Stimulated activated CD4-positive, alpha-beta T cell treated with anti-CD3 and anti-CD28 coated beads, Interleukin-1b, Interleukin-23, amount 100 ng/mL, for 24 hours (primary cell): ENCODE measurements around the gene PDPN.

Source experiments
- DNase-seq, 4 experiments: peaks; one replicate each; pipeline ENCODE4 v3.0.0-alpha.2; 2020; ENCODE audit warnings: low read depth in 4 of 4, low spot score in 1 of 4

Gene PDPN

DNA sequence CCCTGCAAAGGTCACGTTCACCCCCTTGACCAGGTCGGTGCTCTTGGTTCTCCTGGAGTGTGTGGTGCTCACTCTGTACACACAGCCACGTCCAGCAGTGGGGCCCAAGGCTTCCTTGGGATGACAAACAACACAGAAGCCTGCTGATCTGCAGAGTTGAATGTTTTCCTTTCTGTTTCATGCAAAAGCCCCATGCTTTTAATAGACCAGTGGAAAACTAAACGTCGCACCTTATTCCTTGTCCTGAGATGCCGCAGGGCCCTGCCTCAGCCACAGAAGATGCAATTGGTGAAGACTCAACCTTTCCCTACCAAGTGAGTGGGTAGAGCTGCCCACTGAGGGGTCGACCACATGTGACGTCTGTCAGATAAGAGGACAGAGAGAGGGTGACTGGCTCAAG is 5.8 kb upstream of the PDPN start:
- no peak for DNase-seq

GRCh38 chr1:13581446-13581845 is 2.2 kb upstream of the PDPN start:
- DNase-seq, result no peak

DNA sequence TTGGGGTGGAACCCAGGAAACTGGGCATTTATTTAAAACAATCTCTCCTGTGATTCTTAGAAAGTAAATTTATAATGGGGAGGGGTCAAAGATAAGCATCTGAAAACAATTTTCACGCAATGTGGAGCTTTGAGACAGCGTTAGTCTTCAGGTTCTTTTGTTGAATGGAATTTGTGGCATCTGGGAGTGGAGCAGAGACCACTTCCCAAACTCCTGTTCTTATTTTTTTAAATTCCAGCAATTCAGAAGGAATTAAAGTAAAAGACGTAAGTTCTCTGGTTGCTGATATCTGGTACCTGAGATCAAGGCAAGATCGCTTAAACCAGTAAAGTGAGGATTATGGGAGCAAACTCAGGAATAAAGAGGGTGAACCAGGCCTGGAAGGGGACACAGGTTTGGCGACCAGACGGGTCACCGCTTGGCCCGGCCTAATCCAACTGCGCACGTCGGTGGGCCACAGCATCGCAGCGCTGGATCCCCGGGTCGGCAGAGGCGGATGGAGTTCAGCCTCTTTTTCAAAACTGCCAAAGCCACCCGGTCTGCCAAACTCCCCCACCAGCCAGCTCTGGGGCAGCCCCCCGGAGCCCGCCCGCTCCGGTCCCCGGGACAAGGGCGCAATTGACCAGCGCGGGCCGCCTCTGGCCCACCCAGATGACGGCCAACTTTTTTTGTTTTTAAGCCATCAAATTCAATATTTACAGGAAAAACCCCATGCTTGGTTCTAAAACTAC is 754 bp upstream of the PDPN start:
- no peak for DNase-seq

- DNase-seq, result no peak
Observed at GRCh38 chr1:13583966-13584791, 547 bp downstream of the PDPN start.

- no peak for DNase-seq
Observed at GRCh38 chr1:13584876-13585611, 1.4 kb downstream of the PDPN start.

GRCh38 chr1:13585612-13585991 is 2.0 kb downstream of the PDPN start:
- no peak for DNase-seq

DNA sequence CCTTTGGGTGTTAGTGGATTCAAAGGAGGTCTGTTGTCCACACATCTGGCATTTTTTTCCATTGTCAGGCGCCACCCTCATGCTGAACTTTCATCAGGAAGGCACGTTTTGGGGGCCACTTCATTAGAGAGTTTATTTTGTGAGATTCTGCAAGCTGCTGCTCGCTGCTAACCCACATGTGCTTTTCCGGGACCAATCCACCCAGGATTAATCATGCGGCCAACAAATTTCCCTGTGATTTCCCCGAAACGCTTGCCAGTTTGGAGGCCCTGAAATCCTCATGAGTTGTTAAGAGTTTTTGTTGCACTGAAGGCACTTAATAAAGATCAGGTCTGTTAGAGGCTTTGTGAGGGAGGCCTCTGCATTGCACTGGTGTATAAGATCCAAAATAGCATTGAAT is 2.4 kb downstream of the PDPN start:
- DNase-seq, result no peak

GRCh38 chr1:13587256-13588030 is 3.8 kb downstream of the PDPN start:
- DNase-seq, result no peak

DNA sequence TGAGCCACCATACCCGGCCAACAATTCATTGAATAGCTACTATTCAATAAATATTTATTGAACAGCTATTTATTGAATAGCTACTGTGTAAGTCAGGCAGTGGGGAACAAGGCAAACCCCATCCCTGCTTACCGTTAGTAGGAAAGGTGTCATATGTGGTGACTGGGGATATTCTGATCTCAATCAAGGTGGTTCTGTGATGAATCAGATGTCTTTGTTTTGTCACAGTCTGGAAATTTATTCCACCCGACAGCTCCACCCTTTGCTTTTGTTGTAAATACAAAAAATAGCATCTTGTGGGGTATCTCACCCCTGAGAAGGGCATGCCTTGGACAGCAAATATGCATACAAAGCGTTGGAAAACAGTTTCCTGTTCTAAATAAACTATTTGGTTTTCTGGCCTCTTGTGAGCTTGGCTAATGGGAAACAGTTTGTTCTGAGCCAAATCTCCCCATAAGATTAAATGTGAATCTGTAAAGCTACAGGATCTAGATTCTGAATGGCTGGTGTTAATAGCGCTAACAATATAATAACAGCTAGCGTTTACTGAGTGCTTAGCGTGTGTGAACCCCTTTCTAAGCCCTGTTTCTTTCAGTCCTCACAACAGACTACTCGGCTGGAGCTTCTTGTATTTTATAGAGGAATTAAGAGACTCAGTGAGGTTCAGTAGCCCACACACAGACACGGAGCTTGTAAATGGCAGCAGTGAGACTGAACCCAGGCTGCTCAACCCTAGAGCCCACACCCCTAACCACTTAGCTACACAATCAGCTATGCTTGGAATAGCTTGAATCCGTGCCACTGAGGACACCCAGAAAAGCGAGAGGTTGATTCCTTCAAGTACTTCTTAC is 5.5 kb downstream of the PDPN start:
- DNase-seq, result no peak

- DNase-seq, result no peak
Observed at GRCh38 chr1:13590486-13590885, 6.9 kb downstream of the PDPN start.

GRCh38 chr1:13593511-13594131 is 10.0 kb downstream of the PDPN start:
- no peak for DNase-seq

- DNase-seq, result no peak
Observed at GRCh38 chr1:13595411-13595810, 11.8 kb downstream of the PDPN start.

DNA sequence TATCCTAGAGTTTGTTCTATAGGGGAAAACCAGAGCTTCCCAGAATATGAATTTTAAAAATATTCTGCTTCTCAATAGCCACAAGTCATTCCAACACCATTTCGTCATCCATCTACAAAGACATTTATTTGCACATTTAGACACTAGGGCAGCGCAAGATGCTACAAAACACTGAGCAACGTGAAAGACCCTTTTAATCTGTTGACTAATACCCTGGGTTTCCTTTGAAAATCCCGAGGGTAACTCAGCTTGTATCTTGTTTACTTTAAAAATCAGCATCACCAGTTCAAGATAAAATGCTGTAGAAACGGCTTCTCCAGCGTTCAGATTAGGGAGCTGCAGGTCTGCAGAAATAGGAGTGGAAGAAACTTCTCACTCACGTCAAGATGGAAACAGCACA is 13.5 kb downstream of the PDPN start:
- DNase-seq, result no peak

DNA sequence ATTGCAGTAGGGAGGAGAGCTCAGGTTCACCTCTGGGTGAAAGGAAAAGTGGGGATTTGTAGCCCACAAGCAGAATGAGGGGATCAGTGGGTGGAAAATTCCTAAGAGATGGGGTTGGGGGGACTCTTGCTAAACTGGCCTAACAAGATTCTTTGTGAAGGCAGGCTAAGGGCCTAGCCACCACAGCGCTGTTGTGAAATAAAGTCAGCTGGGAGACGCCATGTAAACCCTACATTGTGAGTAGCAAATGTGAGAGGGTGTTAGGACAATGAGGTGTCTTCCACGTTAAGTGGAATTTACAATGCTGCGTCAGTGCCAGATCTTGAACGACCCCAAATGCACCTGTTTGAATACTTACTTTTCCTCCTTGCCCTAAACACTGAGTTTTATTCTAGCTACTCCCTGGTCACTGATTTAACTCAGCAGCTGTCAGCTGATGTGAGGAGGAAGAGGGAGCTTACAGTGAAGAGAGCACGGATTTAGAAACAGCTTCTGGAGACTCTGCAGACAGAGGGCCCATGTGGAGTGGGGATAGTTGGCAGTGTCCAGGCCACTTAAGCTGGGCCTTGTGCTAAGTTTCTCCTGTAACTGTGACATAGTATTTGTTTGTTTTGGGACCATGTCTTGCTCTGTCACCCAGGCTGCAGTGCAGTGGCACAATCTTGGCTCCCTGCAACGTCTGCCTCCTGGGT is 17.3 kb downstream of the PDPN start:
- DNase-seq, result no peak

GRCh38 chr1:13604176-13604575 is 20.5 kb downstream of the PDPN start:
- no peak for DNase-seq

DNA sequence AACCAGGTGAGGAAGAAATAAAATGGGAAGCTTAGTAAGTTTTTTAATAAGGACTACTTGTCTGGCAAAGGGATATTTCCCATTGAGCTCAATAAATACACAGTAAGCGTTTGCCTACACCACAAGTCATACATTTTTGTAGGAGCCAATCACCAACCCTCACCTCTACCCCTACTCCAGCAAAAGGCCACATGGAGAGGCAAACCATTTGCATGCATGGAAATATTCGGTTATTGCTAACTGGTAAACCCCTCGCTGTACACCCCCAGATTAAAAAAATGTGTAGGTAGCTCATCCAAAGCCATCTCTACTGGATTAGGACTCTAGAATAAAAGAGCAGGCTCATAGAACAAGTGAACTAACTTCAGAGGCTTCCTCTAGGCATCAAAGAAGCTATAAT is 21.1 kb downstream of the PDPN start:
- DNase-seq, result no peak

GRCh38 chr1:13605159-13605558 is 21.5 kb downstream of the PDPN start:
- no peak for DNase-seq

DNA sequence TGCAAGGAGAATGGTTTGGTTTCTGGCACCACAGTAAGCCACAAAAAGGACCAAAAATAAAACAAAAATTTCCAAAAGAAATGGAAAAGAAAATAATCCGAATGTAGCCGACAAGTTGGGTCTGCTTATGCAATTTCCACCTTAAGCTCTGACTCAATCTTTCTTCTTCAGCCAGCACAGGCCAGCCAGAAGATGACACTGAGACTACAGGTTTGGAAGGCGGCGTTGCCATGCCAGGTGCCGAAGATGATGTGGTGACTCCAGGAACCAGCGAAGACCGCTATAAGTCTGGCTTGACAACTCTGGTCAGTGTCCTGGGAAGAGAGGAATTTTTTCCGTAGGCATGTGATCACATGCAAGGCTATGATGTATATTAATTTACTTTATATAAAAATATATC is 23.4 kb downstream of the PDPN start:
- DNase-seq, result no peak

DNA sequence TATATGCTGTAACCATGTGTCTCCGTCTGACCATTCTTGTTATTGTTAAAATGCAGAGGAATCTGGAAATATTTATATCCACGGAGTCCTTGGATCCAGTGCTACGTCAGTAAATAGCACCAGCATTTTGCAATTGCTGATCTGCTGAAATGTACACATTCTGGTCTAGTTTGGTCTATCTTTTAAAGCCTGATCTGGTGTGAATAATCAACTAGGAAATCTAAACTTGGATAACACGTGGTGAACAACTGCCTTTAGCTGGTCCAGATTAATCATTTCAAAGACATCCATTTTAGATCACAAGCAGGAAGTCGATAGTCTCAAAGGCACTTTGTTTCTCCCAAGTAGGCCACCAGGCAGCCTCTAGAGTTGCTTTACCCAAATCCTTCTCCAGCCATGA is 32.6 kb downstream of the PDPN start:
- no peak for DNase-seq
